Inferior parietal cortex (tissue), 1 donor: ENCODE data around the gene P2RY8.
"Not testable (repeated sequence)": the region's sequence is repeated elsewhere in the genome, so short reads cannot be mapped to it uniquely, and the experiment has no call there.

ENCODE experiments used
- DNase-seq: peaks from one replicate; pipeline ENCODE4 v3.0.0-alpha.2; 2016; ENCODE audit errors: extremely low spot score

The P2RY8 gene

DNA sequence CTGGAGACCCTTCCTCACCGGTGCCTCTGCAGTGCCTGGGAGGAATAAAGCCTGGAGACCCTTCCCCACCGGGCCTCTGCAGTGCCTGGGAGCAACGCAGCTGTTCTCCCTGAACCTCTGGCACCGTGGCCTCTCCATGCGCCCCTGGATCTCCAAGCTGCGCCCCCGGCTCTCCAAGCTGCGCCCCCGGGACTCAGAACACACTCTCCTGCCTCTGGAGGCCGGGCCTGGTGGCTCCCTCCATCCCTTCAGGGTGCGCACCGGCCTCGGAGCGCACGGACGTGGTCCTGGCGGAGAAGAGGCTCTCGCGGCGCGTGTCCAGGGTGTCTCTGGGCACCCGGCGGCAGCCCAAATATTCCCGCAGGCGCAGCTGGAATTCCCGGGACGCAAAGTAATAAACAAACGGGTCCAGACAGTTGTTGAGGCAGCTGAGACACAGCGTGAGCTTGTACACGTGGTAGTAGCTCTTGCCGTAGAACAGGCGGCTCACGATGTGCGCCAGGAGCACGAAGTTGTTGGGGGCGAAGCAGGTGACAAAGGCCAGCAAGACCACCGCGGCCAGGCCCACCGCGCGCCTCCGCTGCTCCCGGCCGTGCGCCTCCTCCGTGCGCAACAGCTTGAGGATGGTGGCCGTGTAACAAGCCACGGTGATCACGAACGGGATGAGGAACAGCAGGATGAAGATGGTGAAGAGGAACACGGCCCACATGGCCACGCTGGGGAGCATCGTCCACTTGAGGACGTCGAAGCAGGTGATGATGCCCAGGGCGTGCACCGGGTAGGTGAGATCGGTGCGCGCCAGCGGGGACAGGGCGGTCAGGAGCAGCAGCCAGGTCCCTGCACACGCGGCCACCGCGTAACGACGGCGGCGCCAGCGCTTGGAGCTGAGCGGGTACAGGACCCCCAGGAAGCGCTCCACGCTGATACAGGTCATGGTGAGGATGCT, 71.4 kb downstream of the P2RY8 start:
- no peak for DNase-seq

DNA sequence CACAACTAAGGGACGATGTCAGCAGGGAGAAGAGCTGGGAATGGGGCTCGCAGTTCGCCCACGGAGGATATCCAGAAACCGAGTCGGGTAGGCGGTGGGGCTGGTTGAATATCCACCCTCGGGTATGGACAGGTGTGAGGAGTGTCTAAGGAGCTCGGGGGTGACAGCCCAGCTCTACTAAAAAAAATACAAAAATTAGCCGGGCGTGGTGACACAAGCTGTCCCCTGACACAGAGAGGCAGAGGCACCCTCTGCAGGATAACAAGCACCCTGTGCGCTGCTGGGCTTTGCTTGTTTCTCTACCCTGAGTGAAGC, 72.1 kb downstream of the P2RY8 start:
- no peak for DNase-seq

DNA sequence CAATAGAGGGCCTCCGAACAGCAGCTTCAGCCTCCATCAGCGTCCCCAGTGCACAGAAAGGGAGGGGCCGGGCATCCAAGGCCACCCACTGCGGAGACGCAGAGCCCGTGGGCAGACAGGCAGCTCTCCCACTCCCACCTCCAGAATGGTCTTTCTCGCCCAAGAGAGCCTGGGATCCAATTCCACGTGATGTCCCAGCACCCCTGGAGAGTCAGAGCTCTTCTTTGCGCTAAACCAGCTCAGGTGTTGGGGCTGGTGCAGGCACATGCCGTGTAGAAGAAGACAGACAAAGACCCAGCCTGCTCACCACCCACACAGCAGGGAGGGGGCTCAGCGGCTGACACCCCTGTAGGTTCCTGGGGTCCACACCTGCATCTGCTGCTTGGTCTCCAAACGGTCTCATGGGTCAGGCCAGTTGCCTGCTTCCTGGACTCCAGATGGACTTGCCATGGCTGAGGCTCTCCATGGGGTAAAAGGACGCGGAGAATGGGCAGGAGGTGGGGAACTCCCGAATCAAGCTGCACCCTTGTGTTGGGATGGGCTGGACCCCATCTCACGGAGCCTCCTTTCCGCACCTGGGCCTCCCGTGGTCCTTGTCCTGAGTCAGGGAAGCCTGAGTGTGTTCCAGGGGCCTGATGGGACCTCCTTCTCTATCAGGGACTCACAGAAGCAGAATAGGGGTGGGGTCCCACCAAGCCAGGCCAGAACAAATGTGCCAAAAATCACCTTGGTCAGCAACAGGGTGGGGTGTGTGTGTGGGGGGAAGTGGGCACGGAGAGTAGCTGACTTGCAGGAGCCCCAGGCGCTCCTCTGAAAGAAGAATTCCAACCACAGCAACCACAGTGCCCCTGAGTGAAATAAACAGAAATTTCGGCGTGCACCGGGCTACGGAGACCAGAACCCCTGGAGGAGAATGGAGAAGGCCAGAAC, 72.7 kb downstream of the P2RY8 start:
- no peak for DNase-seq

DNA sequence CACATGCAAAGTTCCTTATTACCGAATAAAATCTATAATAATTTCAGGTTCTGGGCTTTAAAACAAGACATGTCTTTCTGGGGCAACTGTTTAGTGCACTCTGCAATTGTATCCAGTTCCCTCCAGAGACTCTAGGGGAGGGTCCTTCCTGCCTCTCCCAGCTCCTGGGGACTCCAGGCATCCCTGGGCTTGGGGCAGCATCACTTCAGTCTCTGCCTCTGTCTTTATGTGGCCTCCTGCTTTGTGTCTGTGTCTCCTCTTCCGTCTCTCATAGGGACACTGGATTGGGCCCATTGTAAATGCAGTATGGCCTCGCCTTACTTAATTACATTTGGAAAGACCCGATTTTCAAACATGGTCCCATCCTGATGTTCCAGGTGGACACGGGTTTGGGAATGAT, 73.4 kb downstream of the P2RY8 start:
- no peak for DNase-seq

DNA sequence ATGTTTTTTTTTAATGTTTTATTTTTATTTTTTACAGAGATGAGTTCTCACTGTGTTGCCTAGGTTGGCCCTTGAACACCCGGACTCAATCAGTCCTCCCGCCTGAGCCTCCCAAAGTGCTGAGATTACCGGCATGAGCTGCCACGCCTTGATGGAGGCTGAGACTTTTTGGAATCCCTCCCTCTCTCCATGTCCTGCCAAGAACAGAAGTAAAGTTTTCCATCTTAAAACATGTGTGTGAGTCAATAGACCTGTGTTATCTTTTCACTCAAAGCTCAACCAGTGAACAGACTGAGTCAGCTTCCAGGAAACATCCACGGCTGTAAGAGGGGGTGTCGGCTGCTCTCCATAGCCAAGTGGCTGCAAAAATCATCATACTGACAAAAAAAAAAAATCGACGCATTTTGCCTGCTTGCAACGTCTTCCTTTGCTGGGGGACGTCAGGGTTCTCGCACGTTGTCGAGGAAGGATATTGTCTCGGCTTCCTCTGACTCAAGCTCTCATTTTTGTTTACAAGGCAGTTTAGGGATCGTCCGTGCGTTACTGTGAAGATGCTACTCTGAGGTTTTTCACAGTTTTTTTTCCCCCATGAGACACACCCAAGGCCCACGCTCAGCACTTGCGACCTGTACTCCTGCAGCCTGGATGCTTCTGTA, 74.3 kb downstream of the P2RY8 start:
- no peak for DNase-seq

DNA sequence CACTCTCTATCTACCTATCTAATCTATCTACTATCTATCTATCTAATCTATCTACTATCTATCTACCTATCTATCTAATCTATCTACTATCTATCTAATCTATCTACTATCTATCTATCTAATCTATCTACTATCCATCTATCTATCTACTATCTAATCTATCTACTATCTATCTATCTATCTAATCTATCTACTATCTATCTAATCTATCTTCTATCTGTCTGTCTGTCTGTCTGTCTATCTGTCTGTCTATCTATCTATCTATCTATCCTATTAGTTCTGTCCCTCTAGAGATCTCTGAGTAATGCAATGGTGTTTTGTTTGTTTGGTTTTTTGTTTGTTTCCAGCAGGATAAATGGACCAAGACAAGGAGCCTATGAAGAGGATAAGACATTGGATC, 74.9 kb downstream of the P2RY8 start:
- no peak for DNase-seq

DNA sequence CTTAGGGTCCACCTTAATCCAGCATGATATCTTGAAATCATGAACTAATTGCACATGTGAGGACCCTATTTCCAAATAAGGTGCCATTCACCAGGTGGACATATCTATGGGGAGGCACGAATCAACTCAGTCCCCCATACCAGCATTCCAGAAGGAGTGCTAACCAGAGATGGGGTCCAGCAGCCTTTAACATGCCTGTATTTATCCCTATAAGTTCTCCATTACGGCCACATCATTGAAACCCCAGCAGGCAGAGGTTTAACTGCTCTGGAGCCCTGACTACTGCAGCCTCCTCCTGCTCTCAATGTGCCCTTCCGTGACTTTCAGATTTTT, 81.1 kb downstream of the P2RY8 start:
- no peak for DNase-seq

DNA sequence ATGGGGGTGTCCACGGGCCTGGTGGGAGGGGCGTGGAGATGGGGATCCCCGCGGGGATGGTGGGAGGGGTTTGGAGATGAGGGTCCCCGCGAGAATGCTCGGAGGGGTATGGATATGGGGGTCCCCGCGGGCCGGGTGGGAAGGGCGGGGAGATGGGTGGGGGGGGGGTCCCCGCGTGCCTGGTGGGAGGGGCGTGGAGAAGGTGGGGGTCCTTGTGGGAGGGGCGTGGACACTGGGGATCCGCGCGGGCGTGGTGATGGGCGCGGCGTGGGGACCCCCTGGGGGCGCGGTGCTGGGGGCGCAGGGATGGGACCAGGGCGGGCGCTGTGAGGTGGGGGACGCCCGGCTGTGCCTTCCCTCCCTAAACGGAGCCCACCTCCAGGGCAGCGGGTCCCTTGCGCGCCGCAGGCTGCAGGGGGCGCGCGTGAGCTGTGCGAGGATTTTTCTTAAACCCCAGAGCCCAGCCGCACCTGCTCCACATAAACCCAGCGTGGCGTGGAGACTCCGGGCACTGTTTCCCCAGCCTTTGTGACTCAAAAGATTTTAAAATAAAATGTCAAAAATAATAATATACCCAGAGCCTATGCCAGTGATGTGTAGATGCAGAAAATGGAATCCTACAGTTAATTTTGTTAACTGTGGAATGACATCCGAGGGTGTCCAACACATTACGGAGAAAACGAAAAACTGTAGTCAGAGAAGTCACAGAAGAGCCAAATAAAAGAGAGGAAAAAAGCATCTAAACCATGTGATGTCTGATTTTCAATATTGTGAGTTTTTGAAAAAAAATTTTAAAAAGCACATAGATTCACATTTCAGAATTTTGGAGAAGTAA, 82.8 kb downstream of the P2RY8 start:
- DNase-seq: peak; percentile 78

DNA sequence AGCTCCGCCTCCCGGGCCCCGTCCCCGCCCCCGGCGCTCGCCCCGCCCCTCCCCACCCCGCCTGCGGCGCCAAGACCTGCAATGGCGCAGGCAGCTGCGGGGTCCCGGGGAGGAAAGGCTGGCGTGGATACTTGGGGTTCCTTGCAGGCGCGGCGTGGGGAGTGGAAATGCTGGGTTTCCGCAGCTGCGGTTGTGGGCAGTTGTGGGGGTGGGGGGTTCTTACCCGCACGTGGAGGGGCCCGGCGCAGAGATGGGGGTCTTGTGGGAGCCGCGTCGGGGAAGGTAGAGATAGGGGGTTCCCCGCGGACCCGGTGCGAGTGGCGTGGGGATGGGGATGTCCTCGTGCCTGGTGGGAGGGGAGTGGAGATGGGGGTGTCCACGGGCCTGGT, 83.6 kb downstream of the P2RY8 start:
- DNase-seq: no peak

DNA sequence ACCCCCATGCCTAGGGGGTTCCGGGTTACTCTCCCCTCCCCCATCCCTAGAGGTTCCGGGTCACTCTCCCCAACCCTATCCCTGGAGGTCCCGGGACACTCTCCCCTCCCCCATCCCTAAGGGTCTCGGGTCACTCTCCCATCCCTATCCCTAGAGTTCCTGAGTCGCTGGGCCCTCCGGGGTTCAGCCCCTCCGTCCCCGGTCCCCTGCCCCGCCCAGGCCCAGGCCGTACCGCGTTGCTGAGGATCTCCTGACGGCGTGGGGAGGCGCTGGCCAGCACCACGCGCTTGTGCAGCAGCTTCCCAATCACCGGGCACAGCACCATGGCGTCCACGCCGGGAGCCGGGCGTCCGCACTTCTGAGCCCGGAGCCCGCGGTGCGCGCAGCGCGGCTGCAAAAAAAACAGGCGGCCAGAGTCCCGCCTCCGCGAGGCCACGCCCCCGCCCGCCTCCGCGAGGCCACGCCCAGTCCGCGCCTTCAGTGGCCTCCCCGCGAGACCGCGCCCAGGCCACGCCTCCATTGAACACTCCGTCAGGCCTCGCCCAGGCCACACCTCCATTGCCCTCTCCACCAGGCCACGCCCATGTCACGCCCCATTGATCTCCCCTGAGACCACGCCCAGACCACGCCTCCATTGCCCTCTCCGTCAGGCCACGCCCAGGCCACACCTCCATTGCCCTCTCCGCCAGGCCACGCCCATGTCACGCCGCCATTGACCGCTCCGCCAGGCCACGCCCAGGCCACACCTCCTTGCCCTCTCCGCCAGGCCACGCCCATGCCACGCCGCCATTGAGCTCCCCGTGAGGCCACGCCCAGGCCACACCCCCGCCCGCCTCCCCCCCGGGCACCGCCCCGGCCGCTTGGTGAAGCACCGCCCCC, 84.2 kb downstream of the P2RY8 start, which contains the start of gene ASMTL:
TSS of gene ASMTL (minus strand) at position 394 of the 879 bp plus-strand sequence. CDS start at position 325, 69 bp downstream.
- peak; percentile 95 for DNase-seq

DNA sequence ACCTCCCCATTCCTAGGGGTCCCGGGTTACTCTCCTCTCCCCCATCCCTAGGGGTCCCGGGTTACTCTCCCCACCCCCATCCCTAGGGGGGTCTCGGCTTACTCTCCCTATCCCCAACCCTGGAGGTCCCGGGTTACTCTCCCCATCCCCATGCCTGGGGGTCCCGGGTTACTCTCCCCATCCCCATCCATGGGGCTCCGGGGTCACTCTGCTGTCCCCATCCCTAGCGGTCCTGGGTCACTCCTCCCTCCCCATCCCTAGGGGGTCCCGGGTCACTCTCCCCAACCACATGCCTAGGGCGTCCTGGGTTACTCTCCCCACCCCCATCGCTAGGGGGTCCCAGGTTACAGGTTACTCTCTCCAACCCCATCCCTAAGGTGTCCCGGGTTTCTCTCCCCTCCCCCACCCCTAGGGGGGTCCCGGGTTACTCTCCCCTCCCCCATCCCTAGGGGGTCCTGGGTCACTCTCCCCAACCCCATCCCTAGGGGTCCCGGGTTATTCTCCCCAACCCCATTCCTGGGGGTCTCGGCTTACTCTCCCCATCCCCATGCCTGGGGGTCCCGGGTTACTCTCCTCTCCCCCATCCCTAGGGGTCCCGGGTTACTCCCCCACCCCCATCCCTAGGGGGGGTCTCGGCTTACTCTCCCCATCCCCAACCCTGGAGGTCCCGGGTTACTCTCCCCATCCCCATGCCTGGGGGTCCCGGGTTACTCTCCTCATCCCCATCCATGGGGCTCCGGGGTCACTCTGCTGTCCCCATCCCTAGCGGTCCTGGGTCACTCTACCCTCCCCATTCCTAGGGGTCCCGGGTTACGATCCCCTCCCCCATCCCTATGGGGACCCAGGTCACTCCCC, 85.1 kb downstream of the P2RY8 start:
- no peak for DNase-seq

DNA sequence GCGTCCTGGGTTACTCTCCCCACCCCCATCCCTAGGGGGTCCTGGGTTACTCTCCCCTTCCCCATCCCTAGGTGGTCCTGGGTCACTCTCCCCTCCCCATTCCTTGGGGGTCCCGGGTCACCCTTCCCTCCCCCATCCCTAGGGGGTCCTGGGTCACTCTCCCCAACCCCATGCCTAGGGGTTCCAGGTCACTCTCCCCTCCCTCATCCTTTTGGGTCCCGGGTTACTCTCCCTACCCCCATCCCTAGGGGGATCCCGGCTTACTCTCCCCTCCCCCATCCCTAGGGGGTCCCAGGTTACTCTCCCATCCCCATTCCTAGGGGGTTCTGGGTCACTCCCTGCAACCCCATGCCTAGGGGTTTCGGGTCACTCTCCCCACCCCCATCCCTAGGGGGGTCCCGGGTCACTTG, 85.7 kb downstream of the P2RY8 start:
- DNase-seq: no peak

DNA sequence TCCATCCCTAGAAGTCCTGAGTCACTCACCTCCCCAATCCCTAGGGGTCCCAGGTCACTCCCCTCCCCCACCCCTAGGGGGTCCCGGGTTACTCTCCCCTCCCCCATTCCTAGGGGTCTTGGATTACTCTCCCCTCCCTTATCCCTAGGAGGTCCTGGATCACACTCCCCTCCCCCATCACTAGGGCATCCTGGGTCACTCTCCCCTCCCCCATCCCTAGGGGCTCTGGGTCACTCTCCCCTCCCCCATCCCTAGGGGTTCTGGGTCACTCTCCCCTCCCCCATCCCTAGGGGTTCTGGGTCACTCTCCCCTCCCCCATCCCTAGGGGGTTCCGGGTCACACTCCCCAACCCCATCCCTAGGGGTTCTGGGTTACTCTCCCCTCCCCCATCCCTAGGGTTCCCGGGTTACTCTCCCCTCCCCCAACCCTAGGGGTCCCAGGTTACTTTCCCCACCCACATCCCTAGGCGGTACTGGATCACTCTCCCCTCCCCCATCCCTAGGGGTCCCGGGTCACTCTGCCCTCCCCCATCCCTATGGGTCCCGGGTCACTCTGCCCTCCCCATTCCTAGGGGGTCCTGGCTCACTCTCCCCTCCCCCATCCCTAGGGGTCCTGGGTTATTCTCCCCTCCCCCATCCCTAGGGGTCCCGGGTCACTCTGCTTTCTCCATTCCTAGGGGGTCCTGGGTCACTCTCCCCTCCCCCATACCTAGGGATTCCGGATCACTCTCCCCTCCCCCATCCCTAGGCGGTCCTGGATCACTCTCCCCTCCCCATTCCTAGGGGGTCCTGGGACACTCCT, 86.4 kb downstream of the P2RY8 start:
- DNase-seq: no peak

DNA sequence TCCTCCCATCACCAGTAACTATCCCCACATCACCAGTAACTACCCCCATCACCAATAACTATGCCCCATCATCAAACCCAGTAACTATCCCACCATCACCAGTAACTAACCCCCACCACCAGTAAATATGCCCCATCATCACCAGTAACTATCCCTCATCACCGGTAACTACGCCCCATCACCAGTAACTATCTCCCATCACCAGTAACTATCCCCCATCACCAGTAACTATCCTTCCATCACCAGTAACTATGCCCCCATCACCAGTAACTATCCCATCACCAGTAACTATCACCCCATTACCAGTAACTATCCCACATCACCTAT, 87.2 kb downstream of the P2RY8 start:
- DNase-seq: no peak

DNA sequence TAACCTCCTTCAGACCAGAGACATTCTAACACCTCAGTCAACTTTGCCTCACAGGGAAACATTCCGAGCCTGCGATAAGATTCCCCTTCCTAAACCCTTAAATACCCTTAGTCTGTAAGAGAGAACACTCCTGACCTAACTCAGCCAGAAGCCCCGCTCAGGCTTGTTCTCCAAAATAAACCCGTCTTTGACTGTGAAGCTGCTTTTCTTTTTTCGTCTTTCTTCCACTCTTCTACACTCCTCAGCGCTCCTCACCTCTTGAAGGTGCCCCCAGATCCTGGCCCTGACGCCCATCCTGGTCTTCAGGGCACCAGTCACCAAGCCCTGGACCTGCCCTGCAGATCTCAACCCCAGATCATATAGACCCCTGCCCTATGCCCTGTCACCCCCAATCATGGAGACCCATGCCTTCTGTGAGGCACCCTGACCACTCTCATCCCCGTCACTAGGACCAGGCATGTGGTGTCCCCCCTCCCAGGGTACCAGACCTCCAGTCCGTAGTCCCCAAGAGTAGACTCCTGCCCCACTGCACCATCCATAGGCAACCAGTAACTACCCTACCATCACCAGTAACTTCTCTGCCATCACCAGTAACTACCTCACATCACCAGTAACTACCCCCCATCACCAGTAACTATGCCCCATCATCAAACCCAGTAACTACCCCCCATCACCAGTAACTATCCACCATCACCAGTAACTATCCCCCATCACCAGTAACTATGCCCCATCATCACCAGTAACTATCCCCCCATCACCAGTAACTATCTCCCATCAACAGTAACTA, 87.8 kb downstream of the P2RY8 start:
- no peak for DNase-seq

DNA sequence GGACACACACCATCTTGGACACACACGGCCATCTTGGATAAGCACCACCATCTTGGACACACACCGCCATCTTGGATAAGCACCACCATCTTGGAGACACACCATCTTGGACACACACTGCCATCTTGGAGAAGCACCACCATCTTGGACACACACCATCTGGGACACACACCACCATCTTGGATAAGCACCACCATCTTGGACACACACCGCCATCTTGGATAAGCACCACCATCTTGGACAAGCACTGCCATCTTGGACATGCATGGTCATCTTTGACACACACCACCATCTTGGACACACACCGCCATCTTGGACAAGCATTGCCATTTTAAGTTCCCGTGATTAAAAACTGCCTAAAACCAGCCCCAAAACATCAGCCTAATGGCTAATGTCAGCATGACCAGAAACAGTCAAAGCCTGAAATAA, 88.4 kb downstream of the P2RY8 start:
- DNase-seq: not testable (repeated sequence)

DNA sequence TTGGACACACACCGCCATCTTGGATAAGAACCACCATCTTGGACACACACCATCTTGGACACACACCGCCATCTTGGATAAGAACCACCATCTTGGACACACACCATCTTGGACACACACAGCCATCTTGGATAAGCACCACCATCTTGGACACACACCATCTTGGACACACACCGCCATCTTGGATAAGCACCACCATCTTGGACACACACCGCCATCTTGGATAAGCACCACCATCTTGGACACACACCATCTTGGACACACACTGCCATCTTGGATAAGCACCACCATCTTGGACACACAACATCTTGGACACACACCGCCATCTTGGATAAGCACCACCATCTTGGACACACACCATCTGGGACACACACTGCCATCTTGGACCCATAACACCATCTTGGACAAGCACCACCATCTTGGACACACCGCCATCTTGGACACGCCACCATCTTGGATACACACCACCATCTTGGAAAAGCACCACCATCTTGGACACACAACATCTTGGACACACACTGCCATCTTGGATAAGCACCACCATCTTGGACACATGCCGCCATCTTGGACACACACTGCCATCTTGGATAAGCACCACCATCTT, 88.9 kb downstream of the P2RY8 start:
- DNase-seq: not testable (repeated sequence)
